ENCODE results near the gene LYVE1. TPM values are rescaled to one million over a fixed set of nuclear protein-coding genes. Genes with fewer than 3 reads are reported as not detected.

The LYVE1 gene
- total RNA-seq, 2 donors from 2014 or later, result 6.9 to 31.4 TPM

GRCh38 chr11:10608584-10608983, 40.1 kb upstream of the LYVE1 start:
- Histone ChIP-seq H3K36me3 (replicated peaks in 1 of 2; ENCODE audit: insufficient read depth in 1 of 2, low read depth in 2 of 2) (no peaks in the 10 kb centered on the region), H3K9me3 (no peaks in the 10 kb centered on the region), H3K27me3 (no peaks in the 10 kb centered on the region), H3K4me3 (no peak overlapping the region), H3K27ac (peak overlapping the region in 1 of 4 donors; percentile 11), H3K4me1 (no peaks in the 10 kb centered on the region)
- DNase-seq (no peak), ATAC-seq (no peak)
- no peak for TF ChIP-seq CTCF (IDR thresholded peaks at IDR 0.05)
- intact Hi-C loops (cut with DNase I), result no loop called here

- no peaks in the 10 kb centered on the region for H3K4me1 ChIP-seq
- TF ChIP-seq CTCF (IDR thresholded peaks at IDR 0.05), result no peak
- no peak for TF ChIP-seq POLR2A (IDR thresholded peaks at IDR 0.05)
- H3K4me3 ChIP-seq, result no peak overlapping the region
- no peak for ATAC-seq
- intact Hi-C loops (cut with DNase I), result no loop called here
- H3K27me3 ChIP-seq, result no peaks in the 10 kb centered on the region
- H3K36me3 ChIP-seq (replicated peaks in 1 of 2; ENCODE audit: insufficient read depth in 1 of 2, low read depth in 2 of 2), result no peaks in the 10 kb centered on the region
- H3K9me3 ChIP-seq, result no peaks in the 10 kb centered on the region
- no peak for DNase-seq
- H3K27ac ChIP-seq, result no peak overlapping the region
- WGBS, 2 donors, result 67 to 77% methylated on average over 5 to 6 of the region's 6 CpGs
Observed at GRCh38 chr11:10607462-10608132, 39.1 kb upstream of the LYVE1 start.

- no peaks in the 10 kb centered on the region for H3K36me3 ChIP-seq (replicated peaks in 1 of 2; ENCODE audit: insufficient read depth in 1 of 2, low read depth in 2 of 2)
- no peaks in the 10 kb centered on the region for H3K9me3 ChIP-seq
- ATAC-seq (no peak), DNase-seq (peak in 1 of 4 donors; percentile 27)
- H3K4me3 ChIP-seq, result no peak overlapping the region
- H3K4me1 ChIP-seq, result no peaks in the 10 kb centered on the region
- 62 to 68% methylated on average over 6 of the region's 6 CpGs for WGBS, 2 donors
- intact Hi-C loops (cut with DNase I), result no loop called here
- peak overlapping the region in 1 of 4 donors; percentile 67 for H3K27ac ChIP-seq
- H3K27me3 ChIP-seq, result no peaks in the 10 kb centered on the region
- TF ChIP-seq POLR2A (IDR thresholded peaks at IDR 0.05), result no peak
- no peak for TF ChIP-seq CTCF (IDR thresholded peaks at IDR 0.05)
Observed at GRCh38 chr11:10606536-10607208, 38.2 kb upstream of the LYVE1 start.

DNA sequence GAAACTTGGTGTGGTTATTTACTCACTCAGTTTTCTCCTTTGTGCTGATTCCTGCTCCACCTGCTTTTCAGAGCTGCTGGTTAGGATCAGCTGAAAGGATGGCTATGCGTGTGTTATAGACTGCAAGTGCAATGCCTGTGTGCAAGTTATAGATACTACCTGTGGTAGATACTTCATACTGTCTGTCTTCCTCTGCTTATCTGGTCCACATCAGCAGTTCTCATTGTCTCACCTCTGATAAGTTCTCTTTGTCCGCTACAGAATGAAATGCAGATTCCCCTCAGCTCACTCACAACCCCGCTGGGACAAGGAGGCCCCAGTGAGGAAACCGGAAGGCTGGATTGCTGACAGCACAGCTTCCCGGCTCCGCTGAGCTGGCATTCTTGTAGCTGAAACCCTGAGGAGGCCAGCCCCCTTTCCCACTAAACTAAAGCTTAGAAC, 37.5 kb upstream of the LYVE1 start:
- ATAC-seq (peak; percentile 35), DNase-seq (peak in 2 of 4 donors; percentile 23 to 63)
- WGBS, 2 donors, result 52 to 85% methylated on average over 6 of the region's 6 CpGs
- no peaks in the 10 kb centered on the region for H3K36me3 ChIP-seq (replicated peaks in 1 of 2; ENCODE audit: insufficient read depth in 1 of 2, low read depth in 2 of 2)
- no peaks in the 10 kb centered on the region for H3K9me3 ChIP-seq
- intact Hi-C loops (cut with DNase I), result no loop called here
- H3K4me3 ChIP-seq, result no peak overlapping the region
- no peaks in the 10 kb centered on the region for H3K27me3 ChIP-seq
- H3K27ac ChIP-seq, result peak overlapping the region in 1 of 4 donors; percentile 67
- TF ChIP-seq CTCF (IDR thresholded peaks at IDR 0.05) (no peak), POLR2A (IDR thresholded peaks at IDR 0.05) (no peak)
- no peaks in the 10 kb centered on the region for H3K4me1 ChIP-seq
